GM23248 (cell line): ENCODE measurements around the gene FAM174A. TPM values are rescaled to one million over a fixed set of nuclear protein-coding genes. Genes with fewer than 3 reads are reported as not detected.

Experiments used
- DNase-seq: peaks from one replicate; pipeline ENCODE4 v3.0.0-alpha.2; 2015
- H2AFZ ChIP-seq: fragments of 200-600 bp; sonication (generic); 2 replicates; pipeline ENCODE4 v1.6.1; 2016; ENCODE audit warnings: antibody characterized with exemption
- H3F3A ChIP-seq: fragments of 200-600 bp; sonication (generic); 2 replicates; pipeline ENCODE4 v1.6.1; 2016; ENCODE audit warnings: mild to moderate bottlenecking, antibody characterized with exemption, mixed run types; ENCODE audit not compliant: insufficient read depth
- H3K27ac ChIP-seq: fragments of 200-600 bp; sonication (generic); 2 replicates; pipeline ENCODE4 v1.5.1; 2016; ENCODE audit warnings: mild to moderate bottlenecking
- H3K27me3 ChIP-seq: fragments of 200-600 bp; sonication (generic); replicated peaks from 2 replicates; pipeline ENCODE4 v1.6.1; 2016; ENCODE audit warnings: mild to moderate bottlenecking; ENCODE audit not compliant: insufficient read depth
- H3K36me3 ChIP-seq: fragments of 200-600 bp; sonication (generic); 2 replicates; pipeline ENCODE4 v1.6.1; 2016; ENCODE audit warnings: low read depth, mild to moderate bottlenecking
- H3K4me1 ChIP-seq: fragments of 200-600 bp; sonication (generic); 2 replicates; pipeline ENCODE4 v1.6.1; 2016; ENCODE audit warnings: mild to moderate bottlenecking; ENCODE audit not compliant: insufficient read depth
- H3K4me2 ChIP-seq: fragments of 200-600 bp; sonication (generic); one replicate; pipeline ENCODE4 v1.6.1; 2016; ENCODE audit warnings: mild to moderate bottlenecking; ENCODE audit not compliant: unreplicated experiment
- H3K4me3 ChIP-seq: fragments of 200-600 bp; sonication (generic); 2 replicates; pipeline ENCODE4 v1.5.1; 2016; ENCODE audit warnings: mild to moderate bottlenecking
- H3K79me2 ChIP-seq: fragments of 200-600 bp; sonication (generic); 2 replicates; pipeline ENCODE4 v1.6.1; 2016; ENCODE audit warnings: mild to moderate bottlenecking; ENCODE audit not compliant: insufficient read depth
- H3K9ac ChIP-seq: fragments of 200-600 bp; sonication (generic); 2 replicates; pipeline ENCODE4 v1.6.1; 2016; ENCODE audit warnings: mild to moderate bottlenecking
- H3K9me2 ChIP-seq: fragments of 200-600 bp; sonication (generic); 2 replicates; pipeline ENCODE4 v1.6.1; 2016; ENCODE audit warnings: mixed run types, mild to moderate bottlenecking, moderate library complexity; ENCODE audit not compliant: insufficient read depth
- H3K9me3 ChIP-seq: fragments of 200-600 bp; sonication (generic); one replicate; pipeline ENCODE4 v1.6.1; 2017; ENCODE audit warnings: low read depth
- H4K20me1 ChIP-seq: fragments of 200-600 bp; sonication (generic); 2 replicates; pipeline ENCODE4 v1.6.0; 2016; ENCODE audit not compliant: insufficient read depth
- EZH2 ChIP-seq: fragments of 200-600 bp; sonication (generic); IDR thresholded peaks from 2 replicates; pipeline ENCODE4 v1.6.1; 2018; ENCODE audit warnings: antibody characterized with exemption, mild to moderate bottlenecking; ENCODE audit not compliant: insufficient read depth, poor library complexity, severe bottlenecking
- EZH2phosphoT487 ChIP-seq: fragments of 200-600 bp; sonication (generic); IDR thresholded peaks from 2 replicates; pipeline ENCODE4 v1.6.1; 2018; ENCODE audit warnings: antibody characterized with exemption, moderate library complexity, mild to moderate bottlenecking, low read depth; ENCODE audit not compliant: insufficient read depth
- WGBS, 2 experiments: methylation state at CpG; one replicate each; pipeline ENCODE4 v1.1.6; 2015 to 2017; ENCODE audit warnings: low lambda C conversion rate in 2 of 2, low coverage in 1 of 2; ENCODE audit errors: missing lambda C conversion rate in 2 of 2; 5-methylcytosine and 5-hydroxymethylcytosine counted together
- in situ Hi-C: fragments of 300-500 bp; cut with MboI; formaldehyde crosslinking; loops from 2 replicates; pipeline ENCODE4 v1.15.0; 2020
- polyA plus RNA-seq: library from polyadenylated mRNA; unstranded; fragments of >200 nt; fragmentation: Nextera tagmentation; extraction: Ambion mirVana; gene quantifications from 2 replicates; pipeline ENCODE4 v1.2.1, GENCODE V29; 2016
- total RNA-seq: library from RNA; depleted of rRNA; stranded (reverse); fragments of >200 nt; shearing (Covaris generic); gene quantifications from 2 replicates; pipeline ENCODE4 v1.2.3, GENCODE V29; 2014

The FAM174A gene
- total and polyA plus RNA-seq, 2 experiments from 2014 or later = 26.1 to 27.9 TPM

- Histone ChIP-seq H3K4me3 (no peak overlapping the region), H3K9me3 (no peaks in the 10 kb centered on the region), H3K4me2 (no peak overlapping the region), H3K9ac (no peak overlapping the region), H3K27ac (no peak overlapping the region), H3K27me3 (no peaks in the 10 kb centered on the region), H3K4me1 (peaks cover 8% of the 10 kb centered on the region; the same call in 1 of the 2 replicates), H3K36me3 (no peaks in the 10 kb centered on the region), H3K79me2 (no peaks in the 10 kb centered on the region), H4K20me1 (no peaks in the 10 kb centered on the region), H3F3A (no peaks in the 10 kb centered on the region), H3K9me2 (no peaks in the 10 kb centered on the region), H2AFZ (no peak overlapping the region)
- DNase-seq = no peak
- 54 to 60% methylated on average over 7 of the region's 7 CpGs for WGBS, 2 experiments
- TF ChIP-seq EZH2 (no peak), EZH2phosphoT487 (no peak)
- in situ Hi-C loops = no loop called here
Measured at GRCh38 chr5:100616291-100616690, 81.1 kb downstream of the FAM174A start.

- no peaks in the 10 kb centered on the region for H3K27me3 ChIP-seq
- no peaks in the 10 kb centered on the region for H3K9me3 ChIP-seq
- no peaks in the 10 kb centered on the region for H3F3A ChIP-seq
- in situ Hi-C loops = no loop called here
- no peak for DNase-seq
- no peaks in the 10 kb centered on the region for H3K9me2 ChIP-seq
- no peaks in the 10 kb centered on the region for H4K20me1 ChIP-seq
- H3K4me2 ChIP-seq = no peak overlapping the region
- H3K9ac ChIP-seq = no peak overlapping the region
- H3K4me3 ChIP-seq = no peak overlapping the region
- H2AFZ ChIP-seq = no peak overlapping the region
- TF ChIP-seq EZH2phosphoT487 = no peak
- no peak for TF ChIP-seq EZH2
- H3K27ac ChIP-seq = no peak overlapping the region
- H3K36me3 ChIP-seq = no peaks in the 10 kb centered on the region
- 80 to 92% methylated on average over 3 of the region's 3 CpGs for WGBS, 2 experiments
- H3K79me2 ChIP-seq = no peaks in the 10 kb centered on the region
- H3K4me1 ChIP-seq = peaks cover 8% of the 10 kb centered on the region; the same call in 1 of the 2 replicates
Measured at GRCh38 chr5:100616981-100617380, 81.8 kb downstream of the FAM174A start.

- Histone ChIP-seq H2AFZ (no peak overlapping the region), H3K36me3 (no peaks in the 10 kb centered on the region), H3K27me3 (no peaks in the 10 kb centered on the region), H3K79me2 (no peaks in the 10 kb centered on the region), H3K9ac (no peak overlapping the region), H3F3A (no peaks in the 10 kb centered on the region), H3K9me2 (no peaks in the 10 kb centered on the region), H3K4me2 (no peak overlapping the region), H4K20me1 (no peaks in the 10 kb centered on the region), H3K4me1 (no peaks in the 10 kb centered on the region), H3K27ac (no peak overlapping the region), H3K9me3 (no peaks in the 10 kb centered on the region), H3K4me3 (no peak overlapping the region)
- in situ Hi-C loops = no loop called here
- 33 to 37% methylated on average over 2 of the region's 2 CpGs for WGBS, 2 experiments
- TF ChIP-seq EZH2 (no peak), EZH2phosphoT487 (no peak)
- peak; percentile 57 for DNase-seq
Measured at GRCh38 chr5:100623719-100624118, 88.5 kb downstream of the FAM174A start.

- WGBS, 2 experiments = 6 to 8% methylated on average over 1 of the region's 1 CpG
- peak; percentile 28 for DNase-seq
Measured at GRCh38 chr5:100634937-100635534, 99.9 kb downstream of the FAM174A start.

More at GRCh38 chr5:100634937-100635534, 99.9 kb downstream of the FAM174A start:
- Histone ChIP-seq H3K79me2 (no peaks in the 10 kb centered on the region), H3K27me3 (no peaks in the 10 kb centered on the region), H4K20me1 (no peaks in the 10 kb centered on the region), H3F3A (no peaks in the 10 kb centered on the region), H3K4me3 (no peak overlapping the region), H3K27ac (no peak overlapping the region), H3K4me2 (no peak overlapping the region), H3K36me3 (no peaks in the 10 kb centered on the region), H3K9me2 (no peaks in the 10 kb centered on the region), H3K9me3 (no peaks in the 10 kb centered on the region), H3K4me1 (no peaks in the 10 kb centered on the region), H3K9ac (no peak overlapping the region), H2AFZ (no peak overlapping the region)
- in situ Hi-C loops = no loop called here
- no peak for TF ChIP-seq EZH2
- no peak for TF ChIP-seq EZH2phosphoT487
